Loucy (cell line): ENCODE results near the gene RPL29.

Experiments used
- CTCF ChIP-seq: fragments of 200-600 bp; sonication (generic); conservative IDR thresholded peaks from 2 replicates; pipeline ENCODE4 v1.5.1; 2014; ENCODE audit warnings: mild to moderate bottlenecking, antibody characterized with exemption, low read length
- EZH2phosphoT487 ChIP-seq: fragments of 200-600 bp; IDR thresholded peaks from 2 replicates; pipeline ENCODE4 v1.6.1; 2018; ENCODE audit warnings: antibody characterized with exemption, mild to moderate bottlenecking, moderate library complexity, borderline replicate concordance

DNA sequence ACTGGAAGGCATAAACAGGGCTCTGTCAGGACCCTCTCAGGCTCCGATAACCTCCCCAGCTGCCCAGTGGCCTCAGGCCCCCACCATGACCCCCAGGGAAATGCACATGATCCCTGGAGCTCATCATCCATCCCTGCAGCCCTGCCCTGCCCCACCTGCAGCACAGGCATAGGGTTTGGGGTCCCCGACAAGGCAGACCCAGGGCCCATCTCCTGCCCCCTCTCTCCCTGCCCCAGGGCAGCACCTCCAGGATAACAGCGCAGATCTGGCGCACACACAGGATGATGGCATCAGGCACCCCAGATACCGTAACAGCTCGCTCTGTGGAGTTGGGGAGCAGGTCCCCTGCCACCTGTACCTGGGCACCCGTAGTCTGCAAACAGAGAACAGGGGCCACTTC is 36.0 kb downstream of the RPL29 start:
- TF ChIP-seq EZH2phosphoT487 (no peak), CTCF (no peak)
